Loucy (cell line): ENCODE results near the gene ROBO1.

ENCODE experiments used
- H2AFZ ChIP-seq: fragments of 200-600 bp; sonication (generic); 2 replicates; pipeline ENCODE4 v1.6.0; 2016; ENCODE audit warnings: antibody characterized with exemption, mild to moderate bottlenecking, low read length, moderate library complexity
- H3F3A ChIP-seq: fragments of 200-600 bp; 2 replicates; pipeline ENCODE4 v1.6.0; 2016; ENCODE audit warnings: antibody characterized with exemption, low read depth, mild to moderate bottlenecking
- H3K27me3 ChIP-seq: fragments of 200-600 bp; sonication (generic); 2 replicates; pipeline ENCODE4 v1.6.1; 2014; ENCODE audit warnings: low read length, mild to moderate bottlenecking; ENCODE audit not compliant: insufficient read depth, poor library complexity, severe bottlenecking
- H3K36me3 ChIP-seq: fragments of 200-600 bp; sonication (generic); 2 replicates; pipeline ENCODE4 v1.6.1; 2016; ENCODE audit warnings: low read length; ENCODE audit not compliant: insufficient read depth
- H3K4me1 ChIP-seq: fragments of 200-600 bp; sonication (generic); 2 replicates; pipeline ENCODE4 v1.5.1; 2014; ENCODE audit warnings: low read length, mild to moderate bottlenecking; ENCODE audit not compliant: insufficient read depth, poor library complexity, severe bottlenecking
- H3K4me2 ChIP-seq: fragments of 200-600 bp; sonication (generic); 2 replicates; pipeline ENCODE4 v1.6.0; 2014; ENCODE audit warnings: antibody characterized with exemption, low read length, low read depth, mild to moderate bottlenecking; ENCODE audit not compliant: poor library complexity, severe bottlenecking
- H3K4me3 ChIP-seq: fragments of 200-600 bp; sonication (generic); 2 replicates; pipeline ENCODE4 v1.5.1; 2014; ENCODE audit warnings: low read length, mild to moderate bottlenecking, mixed read lengths; ENCODE audit not compliant: poor library complexity, severe bottlenecking
- H3K79me2 ChIP-seq: fragments of 200-600 bp; sonication (generic); 2 replicates; pipeline ENCODE4 v1.6.1; 2014; ENCODE audit warnings: low read length; ENCODE audit not compliant: insufficient read depth
- H3K9ac ChIP-seq: fragments of 200-600 bp; sonication (generic); 2 replicates; pipeline ENCODE4 v1.6.0; 2014; ENCODE audit warnings: mild to moderate bottlenecking, low read depth, low read length, moderate library complexity; ENCODE audit not compliant: poor library complexity, severe bottlenecking
- H3K9me2 ChIP-seq: fragments of 200-600 bp; sonication (generic); replicated peaks from 2 replicates; pipeline ENCODE4 v1.6.1; 2016; ENCODE audit warnings: low read depth, low read length, mixed read lengths
- H3K9me3 ChIP-seq: fragments of 200-600 bp; sonication (generic); 2 replicates; pipeline ENCODE4 v1.6.1; 2014; ENCODE audit warnings: mild to moderate bottlenecking, antibody characterized with exemption, low read length, low read depth; ENCODE audit not compliant: insufficient read depth
- H4K20me1 ChIP-seq: fragments of 200-600 bp; sonication (generic); 2 replicates; pipeline ENCODE4 v1.6.0; 2014; ENCODE audit warnings: antibody characterized with exemption, low read length, mild to moderate bottlenecking; ENCODE audit not compliant: insufficient read depth, poor library complexity, severe bottlenecking
- EZH2phosphoT487 ChIP-seq: fragments of 200-600 bp; IDR thresholded peaks from 2 replicates; pipeline ENCODE4 v1.6.1; 2018; ENCODE audit warnings: antibody characterized with exemption, mild to moderate bottlenecking, moderate library complexity, borderline replicate concordance
- TF ChIP-seq, protein P1 (sequence below): fragments of 200-600 bp; sonication (generic); conservative IDR thresholded peaks from 2 replicates; pipeline ENCODE4 v1.5.1; 2014; ENCODE audit warnings: mild to moderate bottlenecking, antibody characterized with exemption, low read length

ROBO1 gene

DNA sequence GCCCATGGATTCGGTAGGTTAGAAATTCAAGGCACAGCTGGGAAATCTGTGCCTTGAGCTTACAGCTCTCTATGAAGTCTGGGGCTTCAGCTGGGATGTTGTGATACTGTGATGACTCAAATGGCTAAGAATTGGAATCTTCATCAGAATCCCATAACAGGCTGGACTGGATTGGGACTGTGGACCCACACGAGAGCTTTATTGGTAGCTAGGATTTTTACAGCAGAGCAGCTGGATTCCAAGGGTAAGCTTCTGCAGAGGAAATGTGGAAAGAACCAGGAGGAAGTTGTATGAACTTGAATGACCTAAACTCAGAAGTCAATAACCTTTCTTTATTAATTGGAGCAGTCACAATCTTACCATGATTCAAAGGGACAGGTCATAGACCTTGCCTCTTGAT, 1187.1 kb downstream of the ROBO1 start:
- H3K4me2 ChIP-seq = no peak overlapping the region
- no peaks in the 10 kb centered on the region for H3F3A ChIP-seq
- H4K20me1 ChIP-seq = no peaks in the 10 kb centered on the region
- no peaks in the 10 kb centered on the region for H3K27me3 ChIP-seq
- no peaks in the 10 kb centered on the region for H3K79me2 ChIP-seq
- no peak overlapping the region for H2AFZ ChIP-seq
- H3K4me1 ChIP-seq = no peaks in the 10 kb centered on the region
- no peaks in the 10 kb centered on the region for H3K9me2 ChIP-seq
- no peaks in the 10 kb centered on the region for H3K9me3 ChIP-seq
- H3K36me3 ChIP-seq = no peaks in the 10 kb centered on the region
- H3K9ac ChIP-seq = no peak overlapping the region
- no peak for TF ChIP-seq EZH2phosphoT487
- TF ChIP-seq, protein P1, sequence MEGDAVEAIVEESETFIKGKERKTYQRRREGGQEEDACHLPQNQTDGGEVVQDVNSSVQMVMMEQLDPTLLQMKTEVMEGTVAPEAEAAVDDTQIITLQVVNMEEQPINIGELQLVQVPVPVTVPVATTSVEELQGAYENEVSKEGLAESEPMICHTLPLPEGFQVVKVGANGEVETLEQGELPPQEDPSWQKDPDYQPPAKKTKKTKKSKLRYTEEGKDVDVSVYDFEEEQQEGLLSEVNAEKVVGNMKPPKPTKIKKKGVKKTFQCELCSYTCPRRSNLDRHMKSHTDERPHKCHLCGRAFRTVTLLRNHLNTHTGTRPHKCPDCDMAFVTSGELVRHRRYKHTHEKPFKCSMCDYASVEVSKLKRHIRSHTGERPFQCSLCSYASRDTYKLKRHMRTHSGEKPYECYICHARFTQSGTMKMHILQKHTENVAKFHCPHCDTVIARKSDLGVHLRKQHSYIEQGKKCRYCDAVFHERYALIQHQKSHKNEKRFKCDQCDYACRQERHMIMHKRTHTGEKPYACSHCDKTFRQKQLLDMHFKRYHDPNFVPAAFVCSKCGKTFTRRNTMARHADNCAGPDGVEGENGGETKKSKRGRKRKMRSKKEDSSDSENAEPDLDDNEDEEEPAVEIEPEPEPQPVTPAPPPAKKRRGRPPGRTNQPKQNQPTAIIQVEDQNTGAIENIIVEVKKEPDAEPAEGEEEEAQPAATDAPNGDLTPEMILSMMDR = no peak
- H3K4me3 ChIP-seq = no peak overlapping the region

DNA sequence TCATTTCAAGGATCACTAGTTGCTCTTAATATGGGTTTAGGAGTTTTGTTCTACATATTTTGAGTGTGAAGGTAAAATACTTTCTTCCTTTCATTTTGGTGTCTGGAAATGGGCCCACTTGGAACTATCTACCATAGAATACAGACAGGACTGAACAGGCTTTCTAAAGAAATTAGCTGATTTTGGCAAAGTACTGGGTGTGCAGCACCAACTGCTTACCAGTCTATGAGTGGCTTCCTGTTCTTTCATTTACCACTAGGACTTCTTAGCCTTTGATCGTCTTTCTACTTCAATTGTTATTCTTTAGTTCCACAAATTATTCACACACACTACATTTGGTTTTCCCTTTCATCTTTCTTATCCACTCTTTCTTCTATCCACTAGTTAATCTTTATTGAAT, 1196.3 kb downstream of the ROBO1 start:
- H3F3A ChIP-seq = no peaks in the 10 kb centered on the region
- no peaks in the 10 kb centered on the region for H3K27me3 ChIP-seq
- H3K4me3 ChIP-seq = no peak overlapping the region
- H3K9ac ChIP-seq = no peak overlapping the region
- no peaks in the 10 kb centered on the region for H4K20me1 ChIP-seq
- TF ChIP-seq EZH2phosphoT487 = no peak
- TF ChIP-seq, protein P1 = no peak
- no peaks in the 10 kb centered on the region for H3K9me3 ChIP-seq
- no peak overlapping the region for H3K4me2 ChIP-seq
- H3K9me2 ChIP-seq = no peaks in the 10 kb centered on the region
- no peaks in the 10 kb centered on the region for H3K79me2 ChIP-seq
- H3K4me1 ChIP-seq = no peaks in the 10 kb centered on the region
- no peaks in the 10 kb centered on the region for H3K36me3 ChIP-seq
- no peak overlapping the region for H2AFZ ChIP-seq

DNA sequence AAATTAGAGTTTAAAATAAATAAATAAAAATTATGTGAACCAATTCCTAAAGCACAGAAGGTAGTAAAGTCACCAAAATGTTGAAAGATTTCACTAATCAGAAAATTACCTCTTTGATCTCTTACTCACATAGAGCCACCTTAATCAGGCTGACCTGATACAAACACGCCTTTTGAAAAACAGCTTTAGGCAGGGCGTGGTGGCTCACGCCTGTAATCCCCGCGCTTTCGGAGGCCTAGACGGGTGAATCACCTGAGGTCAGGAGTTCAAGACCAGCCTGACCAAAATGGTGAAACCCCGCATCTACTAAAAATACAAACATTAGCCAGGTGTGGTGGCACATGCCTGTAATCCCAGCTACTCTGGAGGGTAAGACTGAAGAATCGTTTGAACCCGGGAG, 1197.3 kb downstream of the ROBO1 start:
- H4K20me1 ChIP-seq = no peaks in the 10 kb centered on the region
- H3K27me3 ChIP-seq = no peaks in the 10 kb centered on the region
- no peak overlapping the region for H2AFZ ChIP-seq
- no peaks in the 10 kb centered on the region for H3K9me2 ChIP-seq
- no peak overlapping the region for H3K9ac ChIP-seq
- no peaks in the 10 kb centered on the region for H3F3A ChIP-seq
- no peaks in the 10 kb centered on the region for H3K9me3 ChIP-seq
- no peak overlapping the region for H3K4me2 ChIP-seq
- no peaks in the 10 kb centered on the region for H3K36me3 ChIP-seq
- H3K79me2 ChIP-seq = no peaks in the 10 kb centered on the region
- no peak overlapping the region for H3K4me3 ChIP-seq
- no peaks in the 10 kb centered on the region for H3K4me1 ChIP-seq
- no peak for TF ChIP-seq EZH2phosphoT487
- TF ChIP-seq, protein P1 = no peak
